ENCODE data around the gene SV2C.

- TF ChIP-seq POLR2A (IDR thresholded peaks at IDR 0.05) (no peak), CTCF (IDR thresholded peaks at IDR 0.05) (no peak)
Measured at GRCh38 chr5:76292620-76293322, 209.6 kb downstream of the SV2C start.

Measured in heart left ventricle (tissue), 13 donors.